Upper lobe of left lung (tissue), 6 donors: ENCODE results near the gene ANKRD11. TPM values are rescaled to one million over a fixed set of nuclear protein-coding genes. Genes with fewer than 3 reads are reported as not detected.

Experiments
- ATAC-seq, 2 donors: fragments of 200-7000 bp; cut with Tn5 transposase; one replicate each; pipeline ENCODE4 v1.9.1; 2022; ENCODE audit warnings: mild to moderate bottlenecking in 2 of 2, moderate library complexity in 2 of 2; ENCODE audit not compliant: low FRiP score in 2 of 2
- DNase-seq, 2 donors: peaks; one replicate each; pipeline ENCODE4 v3.0.0-alpha.2; 2019 to 2020
- H3K27ac ChIP-seq, 4 donors: fragments of 200-600 bp; sonication (generic); one replicate each; pipeline ENCODE4 v1.5.1; 2016 to 2019
- H3K27me3 ChIP-seq, 4 donors: fragments of 200-600 bp; sonication (generic); one replicate each; pipeline ENCODE4 v1.5.1; 2017 to 2019
- H3K36me3 ChIP-seq, 4 donors: fragments of 200-600 bp; sonication (generic); one replicate each; pipeline ENCODE4 v1.5.1; 2016 to 2019
- H3K4me1 ChIP-seq, 4 donors: fragments of 200-600 bp; sonication (generic); one replicate each; pipeline ENCODE4 v1.5.1; 2018 to 2019
- H3K4me3 ChIP-seq, 4 donors: fragments of 200-600 bp; sonication (generic); one replicate each; pipeline ENCODE4 v1.5.1; 2017 to 2019; ENCODE audit warnings: mild to moderate bottlenecking in 2 of 4, moderate library complexity in 1 of 4
- H3K9me3 ChIP-seq, 4 donors: fragments of 200-600 bp; sonication (generic); one replicate each; pipeline ENCODE4 v1.5.1; 2018 to 2019
- CTCF ChIP-seq, 6 experiments: fragments of 450-650 bp in 4 of 6; fragments of 200-600 bp in 2 of 6; sonication (generic) in 2 of 6; IDR thresholded peaks; one replicate each; pipeline ENCODE4 v1.5.1; 2016 to 2019; ENCODE audit warnings: antibody characterized with exemption in 6 of 6
- EP300 ChIP-seq, 4 donors: sonication (generic); formaldehyde crosslinking; IDR thresholded peaks; one replicate each; pipeline ENCODE4 v1.5.1; 2017; ENCODE audit warnings: antibody characterized with exemption in 4 of 4, control low read depth in 2 of 4
- POLR2A ChIP-seq, 4 donors: fragments of 450-650 bp; IDR thresholded peaks; one replicate each; pipeline ENCODE4 v1.5.1; 2016 to 2017; ENCODE audit warnings: antibody characterized with exemption in 4 of 4, mild to moderate bottlenecking in 2 of 4
- POLR2AphosphoS5 ChIP-seq, 2 donors: sonication (generic); formaldehyde crosslinking; IDR thresholded peaks; one replicate each; pipeline ENCODE4 v1.5.1; 2017; ENCODE audit warnings: antibody characterized with exemption in 2 of 2
- whole genome bisulfite sequencing, 2 donors: methylation state at CpG; one replicate each; pipeline ENCODE4 v1.1.5; 2017 to 2018; 5-methylcytosine and 5-hydroxymethylcytosine counted together
- total RNA-seq, 6 donors: library from RNA; depleted of rRNA in 4 of 6; stranded (reverse); fragments of >200 nt in 4 of 6; gene quantifications; one replicate each; pipeline versions ENCODE4 v1.1.0 to v1.2.1, GENCODE V29; 2016 to 2021
- donor health status: DM: no; HTN: no; CAD: no; lungs with moderate emphysema.
- donor health status: DM: no; HTN: yes; CAD: no; lungs with severe emphysema.

The ANKRD11 gene
- total RNA-seq, 6 donors from 2014 or later = 92.4 to 313 (median 134) TPM

GRCh38 chr16:89378947-89379771 is 111.2 kb downstream of the ANKRD11 start:
- H3K36me3 ChIP-seq = no peaks in the 10 kb centered on the region
- no peak overlapping the region for H3K27ac ChIP-seq
- peaks cover 30 to 58% (median 34%) of the 10 kb centered on the region in 4 donors for H3K4me1 ChIP-seq
- H3K4me3 ChIP-seq = no peak overlapping the region
- WGBS, 2 donors = 81 to 84% methylated on average over 28 to 29 of the region's 29 CpGs
- no peak for TF ChIP-seq POLR2A (IDR thresholded peaks at IDR 0.05)
- TF ChIP-seq CTCF (IDR thresholded peaks at IDR 0.05) = no peak
- TF ChIP-seq EP300 (IDR thresholded peaks at IDR 0.05) = no peak
- no peak for TF ChIP-seq POLR2AphosphoS5 (IDR thresholded peaks at IDR 0.05)
- ATAC-seq (peak in 1 of 2 donors; percentile 59), DNase-seq (no peak)
- no peaks in the 10 kb centered on the region for H3K27me3 ChIP-seq
- peaks cover 0 to 5% (median 0%) of the 10 kb centered on the region in 4 donors for H3K9me3 ChIP-seq

GRCh38 chr16:89377453-89377848 is 112.9 kb downstream of the ANKRD11 start:
- H3K4me1 ChIP-seq = peaks cover 18 to 53% (median 20%) of the 10 kb centered on the region in 4 donors
- WGBS, 2 donors = 91 to 92% methylated on average over 8 of the region's 8 CpGs
- H3K27me3 ChIP-seq = no peaks in the 10 kb centered on the region
- TF ChIP-seq POLR2A (IDR thresholded peaks at IDR 0.05) = no peak
- no peak for TF ChIP-seq CTCF (IDR thresholded peaks at IDR 0.05)
- no peak for TF ChIP-seq POLR2AphosphoS5 (IDR thresholded peaks at IDR 0.05)
- H3K4me3 ChIP-seq = no peak overlapping the region
- H3K27ac ChIP-seq = no peak overlapping the region
- ATAC-seq = no peak
- no peak for DNase-seq
- H3K36me3 ChIP-seq = no peaks in the 10 kb centered on the region
- peaks cover 0 to 5% (median 0%) of the 10 kb centered on the region in 4 donors for H3K9me3 ChIP-seq

DNA sequence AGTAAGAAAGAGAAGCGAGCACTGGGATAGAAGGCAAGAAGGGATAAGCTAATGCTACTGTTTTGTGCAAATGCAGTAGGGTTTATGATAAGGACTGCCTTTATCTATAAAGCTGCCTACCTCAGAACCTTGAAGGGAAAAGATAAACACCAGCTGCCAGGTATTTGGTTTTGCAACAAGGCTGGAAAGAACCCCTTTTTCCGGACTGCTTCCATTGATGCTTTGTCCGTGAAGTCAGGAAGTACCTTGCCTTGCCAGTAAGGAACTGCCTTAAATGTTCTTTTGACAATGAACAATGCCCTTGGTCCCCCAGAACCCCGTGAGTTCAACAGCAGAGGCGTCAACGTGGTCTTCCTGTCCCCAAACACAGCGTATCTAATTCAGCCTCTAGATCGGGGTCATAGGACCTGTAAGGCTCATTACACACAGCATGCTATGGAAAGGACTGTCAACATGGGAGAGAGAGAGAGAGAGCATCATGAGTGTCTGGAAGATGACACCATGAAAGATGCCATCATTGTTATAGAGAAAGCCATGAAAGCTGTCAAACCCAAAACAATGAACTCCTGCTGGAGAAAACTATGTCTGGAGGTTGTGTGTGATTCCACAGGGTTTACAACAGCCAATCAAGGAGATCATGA is 113.4 kb downstream of the ANKRD11 start:
- Histone ChIP-seq H3K27ac (no peak overlapping the region), H3K4me1 (peaks cover 13 to 48% (median 17%) of the 10 kb centered on the region in 4 donors), H3K4me3 (no peak overlapping the region), H3K27me3 (no peaks in the 10 kb centered on the region), H3K9me3 (peaks cover 0 to 5% (median 0%) of the 10 kb centered on the region in 4 donors), H3K36me3 (peaks cover 0 to 3% (median 0%) of the 10 kb centered on the region in 4 donors)
- DNase-seq (no peak), ATAC-seq (no peak)
- TF ChIP-seq POLR2A (IDR thresholded peaks at IDR 0.05) = no peak
- TF ChIP-seq CTCF (IDR thresholded peaks at IDR 0.05) = no peak
- no peak for TF ChIP-seq POLR2AphosphoS5 (IDR thresholded peaks at IDR 0.05)
- no peak for TF ChIP-seq EP300 (IDR thresholded peaks at IDR 0.05)
- WGBS, 2 donors = 61 to 77% methylated on average over 8 of the region's 8 CpGs

DNA sequence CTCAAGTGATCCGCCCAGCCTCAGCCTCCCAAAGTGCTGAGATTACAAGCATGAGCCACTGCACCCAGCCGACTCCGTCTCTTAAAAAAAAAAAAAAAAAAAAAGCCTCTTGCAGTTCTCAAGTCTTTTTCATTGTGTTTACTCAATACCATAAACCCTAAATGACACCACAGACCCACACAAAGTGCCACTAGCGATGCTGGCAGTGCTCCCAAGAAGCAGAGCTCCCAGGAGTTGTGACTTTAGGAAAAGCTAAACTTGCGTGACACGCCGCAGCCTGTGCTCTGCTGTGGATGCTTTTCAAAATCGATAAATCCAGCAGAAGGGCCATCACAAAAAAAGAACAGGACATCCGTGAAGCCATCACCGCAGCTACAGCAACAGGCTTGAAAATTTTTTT is 114.7 kb downstream of the ANKRD11 start:
- TF ChIP-seq POLR2AphosphoS5 (IDR thresholded peaks at IDR 0.05) (no peak), POLR2A (IDR thresholded peaks at IDR 0.05) (no peak), EP300 (IDR thresholded peaks at IDR 0.05) (no peak), CTCF (IDR thresholded peaks at IDR 0.05) (no peak)
- ATAC-seq = no peak
- Histone ChIP-seq H3K9me3 (peaks cover 0 to 5% (median 0%) of the 10 kb centered on the region in 4 donors), H3K27ac (no peak overlapping the region), H3K4me3 (no peak overlapping the region), H3K36me3 (peaks cover 0 to 10% (median 3%) of the 10 kb centered on the region in 4 donors), H3K4me1 (peaks cover 6 to 40% (median 14%) of the 10 kb centered on the region in 4 donors), H3K27me3 (no peaks in the 10 kb centered on the region)
- DNase-seq = no peak
- 91 to 95% methylated on average over 10 of the region's 10 CpGs for WGBS, 2 donors
